HepG2 (cell line): ENCODE results near the gene SCGB3A1. TPM values are rescaled to one million over a fixed set of nuclear protein-coding genes. Genes with fewer than 3 reads are reported as not detected.

Experiments
- ATAC-seq: fragments of 200-7000 bp; cut with Tn5 transposase; 3 replicates; pipeline ENCODE4 v1.9.1; 2020; ENCODE audit warnings: mild to moderate bottlenecking, moderate library complexity
- BruUV-seq: library from RNA; stranded (reverse); fragments of 400-500 nt; replicated peaks from 2 replicates; lab custom pipeline; 2021; lab: Mats Ljungman, UMichigan
- CTCF ChIA-PET: fragments of 300-600 bp; formaldehyde crosslinking; extraction: SDS; loops from one replicate; lab custom pipeline; 2021; ENCODE audit warnings: low total read pairs, inconsistent platforms, low intra/inter-chr PET ratio; lab: Yijun Ruan, JAX
- POLR2A ChIA-PET: fragments of 350-600 bp; sonication (Branson Sonifier 250); formaldehyde crosslinking; loops from one replicate; lab custom pipeline; 2020; ENCODE audit warnings: antibody characterized with exemption, inconsistent platforms; lab: Yijun Ruan, JAX
- DNase-seq: peaks from one replicate; pipeline ENCODE4 v3.0.0-alpha.2; 2015; ENCODE audit warnings: low spot score
- FAIRE-seq: peaks from 3 replicates; lab custom pipeline; 2011; peaks lifted over from hg19 to GRCh38; lab: Jason Lieb, UNC
- H2AFZ ChIP-seq: one replicate; pipeline ENCODE4 v1.6.1; 2011; ENCODE audit warnings: low read length, inconsistent platforms
- H3K27ac ChIP-seq: fragments of 300-600 bp; 3 replicates; pipeline ENCODE4 v1.8.0; 2011; ENCODE audit warnings: mixed run types, mild to moderate bottlenecking, mixed read lengths, low read length, inconsistent platforms; ENCODE audit not compliant: insufficient read depth; ENCODE audit errors: extremely low read length
- H3K27me3 ChIP-seq, 2 experiments: fragments of 200-600 bp in 1 of 2; 2 replicates in 1 of 2; 3 replicates in 1 of 2; pipeline versions ENCODE4 v1.6.0 to v1.8.0; 2011; ENCODE audit warnings: low read length in 2 of 2, mild to moderate bottlenecking in 2 of 2, moderate library complexity in 2 of 2, inconsistent platforms in 1 of 2; ENCODE audit not compliant: insufficient read depth in 2 of 2, control insufficient read depth in 1 of 2
- H3K36me3 ChIP-seq, 2 experiments: fragments of 200-600 bp in 1 of 2; replicated peaks in 1 of 2; 2 replicates in 1 of 2; 3 replicates in 1 of 2; pipeline versions ENCODE4 v1.5.1 to v1.8.0; 2011; ENCODE audit warnings: low read length in 2 of 2, inconsistent platforms in 1 of 2; ENCODE audit not compliant: insufficient read depth in 2 of 2, control insufficient read depth in 1 of 2
- H3K4me1 ChIP-seq: 2 replicates; pipeline ENCODE4 v1.5.1; 2012; ENCODE audit warnings: low read length, inconsistent platforms; ENCODE audit not compliant: insufficient read depth
- H3K4me2 ChIP-seq: 2 replicates; pipeline ENCODE4 v1.6.0; 2011; ENCODE audit warnings: low read depth, low read length, inconsistent platforms
- H3K4me3 ChIP-seq, 3 experiments: fragments of 200-600 bp in 1 of 3; sonication (generic), shearing (Covaris generic) in 1 of 3; replicated peaks in 1 of 3; 2 replicates each; pipeline ENCODE4 v1.5.1; 2011 to 2016; ENCODE audit warnings: low read length in 3 of 3, inconsistent platforms in 2 of 3, low read depth in 2 of 3, mild to moderate bottlenecking in 2 of 3, control low read depth in 1 of 3, mixed read lengths in 1 of 3; ENCODE audit not compliant: insufficient read depth in 1 of 3
- H3K79me2 ChIP-seq: one replicate; pipeline ENCODE4 v1.6.1; 2011; ENCODE audit warnings: low read length, inconsistent platforms; ENCODE audit not compliant: insufficient read depth
- H3K9ac ChIP-seq: 2 replicates; pipeline ENCODE4 v1.6.0; 2011; ENCODE audit warnings: mild to moderate bottlenecking, low read depth, low read length, inconsistent platforms; ENCODE audit not compliant: insufficient read depth
- H3K9me3 ChIP-seq: 2 replicates; pipeline ENCODE4 v1.5.1; 2012; ENCODE audit warnings: mild to moderate bottlenecking, low read length
- H4K20me1 ChIP-seq: 2 replicates; pipeline ENCODE4 v1.6.0; 2011; ENCODE audit warnings: inconsistent platforms, mild to moderate bottlenecking, low read length, moderate library complexity; ENCODE audit not compliant: insufficient read depth
- CBX1 ChIP-seq: IDR thresholded peaks from one replicate; pipeline ENCODE4 v1.6.1; 2016; ENCODE audit warnings: antibody characterized with exemption, low read depth
- MZF1 ChIP-seq: sonication (generic); formaldehyde crosslinking; IDR thresholded peaks from 2 replicates; pipeline ENCODE4 v1.8.1; 2023; ENCODE audit warnings: mild to moderate bottlenecking, missing genetic modification reagents, borderline replicate concordance
- NCOR1 ChIP-seq: fragments of 200-600 bp; sonication (generic); IDR thresholded peaks from 2 replicates; pipeline ENCODE4 v1.7.0; 2017; ENCODE audit warnings: antibody characterized with exemption, low read length, borderline replicate concordance
- RFX1 ChIP-seq: fragments of 450-650 bp; IDR thresholded peaks from 2 replicates; pipeline ENCODE4 v1.6.1; 2017
- RFXANK ChIP-seq: IDR thresholded peaks from 2 replicates; pipeline ENCODE4 v1.6.1; 2016
- SCMH1 ChIP-seq: sonication (generic); formaldehyde crosslinking; IDR thresholded peaks from 2 replicates; pipeline ENCODE4 v1.9.0; 2021; ENCODE audit warnings: missing genetic modification reagents, mild to moderate bottlenecking, borderline replicate concordance
- SMARCC2 ChIP-seq: fragments of 450-650 bp; IDR thresholded peaks from 2 replicates; pipeline ENCODE4 v1.6.1; 2017; ENCODE audit warnings: antibody characterized with exemption, mild to moderate bottlenecking
- ZNF10 ChIP-seq: sonication (generic); formaldehyde crosslinking; IDR thresholded peaks from 2 replicates; pipeline ENCODE4 v1.4.0; 2020; ENCODE audit warnings: mild to moderate bottlenecking, low read depth, missing genetic modification reagents, borderline replicate concordance
- ZNF274 ChIP-seq: sonication (generic); formaldehyde crosslinking; IDR thresholded peaks from 2 replicates; pipeline ENCODE4 v1.5.1; 2020; ENCODE audit warnings: mild to moderate bottlenecking, missing genetic modification reagents
- ZNF496 ChIP-seq: sonication (generic); formaldehyde crosslinking; IDR thresholded peaks from 2 replicates; pipeline ENCODE4 v1.8.1; 2023; ENCODE audit warnings: mild to moderate bottlenecking, moderate library complexity, missing genetic modification reagents; ENCODE audit not compliant: insufficient replicate concordance
- ZNF788 ChIP-seq: sonication (generic); formaldehyde crosslinking; IDR thresholded peaks from 2 replicates; pipeline ENCODE4 v1.5.0; 2020; ENCODE audit warnings: mild to moderate bottlenecking, missing genetic modification reagents, borderline replicate concordance
- WGBS: methylation state at CpG from one replicate; pipeline ENCODE4 v1.1.6; 2017; ENCODE audit warnings: low lambda C conversion rate; 5-methylcytosine and 5-hydroxymethylcytosine counted together
- in situ Hi-C: cut with HindIII; loops from 2 replicates; pipeline ENCODE4 v1.10.0; 2017; ENCODE audit warnings: low pct_unique_long_range_greater_than_20kb; ENCODE audit not compliant: extremely low pct_ligation_motif_present
- intact Hi-C: fragments of 100-400 bp; cut with micrococcal nuclease; formaldehyde crosslinking; loops from one replicate; pipeline ENCODE4 v1.10.0; 2022; ENCODE audit not compliant: unreplicated experiment
- polyA plus RNA-seq, 8 experiments: library from polyadenylated mRNA; depleted of rRNA in 3 of 8; stranded (reverse) in 7 of 8; unstranded in 1 of 8; fragments of >200 nt; fragmentation: Illumina TruSeq in 4 of 8; extraction: Trizol in 4 of 8; gene quantifications; 2 replicates each; pipeline versions ENCODE4 v1.2.1 to v1.2.3, GENCODE V29; 2011 to 2016; ENCODE audit warnings: low read depth in 4 of 8, missing spikeins in 1 of 8, mixed read lengths in 1 of 8; ENCODE audit not compliant: insufficient read depth in 1 of 8
- total RNA-seq, 5 experiments: library from RNA; depleted of rRNA; stranded (reverse); fragments of >200 nt; fragmentation: Illumina TruSeq; extraction: Trizol; gene quantifications; 2 replicates each; pipeline ENCODE4 v1.2.3, GENCODE V29; 2016; ENCODE audit warnings: low read depth in 1 of 5
- TF ChIP-seq, protein P1 (sequence below): fragments of 450-650 bp; IDR thresholded peaks from 2 replicates; pipeline ENCODE4 v1.6.1; 2017
- TF ChIP-seq, protein P2 (sequence below): sonication (generic); formaldehyde crosslinking; IDR thresholded peaks from 2 replicates; pipeline ENCODE4 v1.5.1; 2020; ENCODE audit warnings: missing genetic modification reagents, mild to moderate bottlenecking, borderline replicate concordance
- TF ChIP-seq, protein P3 (sequence below): sonication (generic); formaldehyde crosslinking; IDR thresholded peaks from 2 replicates; pipeline ENCODE4 v1.5.0; 2020; ENCODE audit warnings: mild to moderate bottlenecking, missing genetic modification reagents

SCGB3A1 gene
- total and polyA plus RNA-seq, 2 of the 13 experiments (the other 11 are each of a cell fraction or from before 2014, with no cell fraction given): not detected

DNA sequence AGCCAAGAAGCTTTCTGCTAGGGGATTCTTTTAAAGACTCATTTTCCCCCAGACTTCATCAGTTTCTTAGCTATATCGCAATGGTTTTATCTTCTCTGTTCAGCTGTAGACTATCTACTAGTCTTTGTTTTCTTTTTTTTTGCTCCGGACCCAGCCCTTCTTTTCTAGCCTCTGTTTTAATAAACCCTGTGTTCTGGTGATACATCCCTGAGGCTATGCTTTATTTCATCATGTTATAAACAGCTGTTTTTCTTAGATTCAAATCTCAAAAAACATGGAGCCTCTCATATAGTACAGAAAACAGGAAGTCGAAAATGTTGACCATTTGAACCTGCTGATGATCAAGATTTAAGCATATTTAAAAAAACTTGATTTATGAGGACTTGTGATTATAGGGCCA lies 37.8 kb downstream of the SCGB3A1 start:
- WGBS: 95% methylated on average over 3 of the region's 3 CpGs
- Histone ChIP-seq H3K9me3 (no peaks in the 10 kb centered on the region), H3K79me2 (peaks cover 2% of the 10 kb centered on the region), H3K4me2 (no peak overlapping the region), H2AFZ (no peak overlapping the region), H3K36me3 (peaks cover 11 to 61% of the 10 kb centered on the region in 2 experiments), H4K20me1 (no peaks in the 10 kb centered on the region), H3K27ac (no peak overlapping the region), H3K4me1 (no peaks in the 10 kb centered on the region), H3K9ac (no peak overlapping the region), H3K27me3 (no peaks in the 10 kb centered on the region), H3K4me3 (no peak overlapping the region)
- ChIA-PET POLR2A (no interaction called here), CTCF (no interaction called here)
- DNase-seq (no peak), FAIRE-seq (no peak), ATAC-seq (no peak)
- no peak for TF ChIP-seq ZNF274
- TF ChIP-seq, protein P1, sequence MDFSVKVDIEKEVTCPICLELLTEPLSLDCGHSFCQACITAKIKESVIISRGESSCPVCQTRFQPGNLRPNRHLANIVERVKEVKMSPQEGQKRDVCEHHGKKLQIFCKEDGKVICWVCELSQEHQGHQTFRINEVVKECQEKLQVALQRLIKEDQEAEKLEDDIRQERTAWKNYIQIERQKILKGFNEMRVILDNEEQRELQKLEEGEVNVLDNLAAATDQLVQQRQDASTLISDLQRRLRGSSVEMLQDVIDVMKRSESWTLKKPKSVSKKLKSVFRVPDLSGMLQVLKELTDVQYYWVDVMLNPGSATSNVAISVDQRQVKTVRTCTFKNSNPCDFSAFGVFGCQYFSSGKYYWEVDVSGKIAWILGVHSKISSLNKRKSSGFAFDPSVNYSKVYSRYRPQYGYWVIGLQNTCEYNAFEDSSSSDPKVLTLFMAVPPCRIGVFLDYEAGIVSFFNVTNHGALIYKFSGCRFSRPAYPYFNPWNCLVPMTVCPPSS: no peak
- TF ChIP-seq, protein P2, sequence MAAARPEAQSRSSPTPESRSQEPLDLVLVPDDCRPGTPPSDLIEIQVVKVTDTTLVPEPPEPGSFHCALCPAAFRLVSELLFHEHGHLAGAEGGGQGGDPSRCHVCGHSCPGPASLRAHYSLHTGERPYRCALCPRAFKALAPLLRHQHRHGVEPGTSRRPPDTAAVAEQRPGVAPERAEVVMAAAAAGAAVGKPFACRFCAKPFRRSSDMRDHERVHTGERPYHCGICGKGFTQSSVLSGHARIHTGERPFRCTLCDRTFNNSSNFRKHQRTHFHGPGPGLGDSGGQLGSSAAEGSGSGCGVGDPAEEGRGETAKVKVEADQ (CRISPR knock-in tag): no peak
- TF ChIP-seq, protein P3, sequence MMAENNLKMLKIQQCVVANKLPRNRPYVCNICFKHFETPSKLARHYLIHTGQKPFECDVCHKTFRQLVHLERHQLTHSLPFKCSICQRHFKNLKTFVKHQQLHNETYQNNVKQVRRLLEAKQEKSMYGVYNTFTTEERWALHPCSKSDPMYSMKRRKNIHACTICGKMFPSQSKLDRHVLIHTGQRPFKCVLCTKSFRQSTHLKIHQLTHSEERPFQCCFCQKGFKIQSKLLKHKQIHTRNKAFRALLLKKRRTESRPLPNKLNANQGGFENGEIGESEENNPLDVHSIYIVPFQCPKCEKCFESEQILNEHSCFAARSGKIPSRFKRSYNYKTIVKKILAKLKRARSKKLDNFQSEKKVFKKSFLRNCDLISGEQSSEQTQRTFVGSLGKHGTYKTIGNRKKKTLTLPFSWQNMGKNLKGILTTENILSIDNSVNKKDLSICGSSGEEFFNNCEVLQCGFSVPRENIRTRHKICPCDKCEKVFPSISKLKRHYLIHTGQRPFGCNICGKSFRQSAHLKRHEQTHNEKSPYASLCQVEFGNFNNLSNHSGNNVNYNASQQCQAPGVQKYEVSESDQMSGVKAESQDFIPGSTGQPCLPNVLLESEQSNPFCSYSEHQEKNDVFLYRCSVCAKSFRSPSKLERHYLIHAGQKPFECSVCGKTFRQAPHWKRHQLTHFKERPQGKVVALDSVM (CRISPR knock-in tag): no peak
- TF ChIP-seq MZF1: no peak
- no peak for TF ChIP-seq NCOR1
- TF ChIP-seq ZNF10: no peak
- no peak for TF ChIP-seq ZNF788 (CRISPR knock-in tag)
- TF ChIP-seq ZNF496 (CRISPR knock-in tag): no peak
- TF ChIP-seq CBX1: no peak
- TF ChIP-seq SMARCC2: no peak
- no peak for TF ChIP-seq RFX1
- TF ChIP-seq RFXANK (CRISPR knock-in tag): no peak
- no peak for TF ChIP-seq SCMH1 (CRISPR knock-in tag)
- no TSS peak for BruUV-seq
- in situ Hi-C loops: no loop called here
- intact Hi-C loops: no loop called here
